Esophagus muscularis mucosa (tissue), 4 donors: Measurements from ENCODE around the gene GET4. TPM values are rescaled to one million over a fixed set of nuclear protein-coding genes. Genes with fewer than 3 reads are reported as not detected.

Experiments used
- DNase-seq: peaks from one replicate; pipeline ENCODE4 v3.0.0-alpha.2; 2017; ENCODE audit errors: extremely low spot score
- H3K27ac ChIP-seq, 4 donors: fragments of 200-600 bp; sonication (generic); replicated peaks in 1 of 4; 1 replicate in 3 of 4; 2 replicates in 1 of 4; pipeline ENCODE4 v1.5.1; 2016 to 2019; ENCODE audit warnings: mild to moderate bottlenecking in 1 of 4
- H3K27me3 ChIP-seq, 4 donors: fragments of 200-600 bp; sonication (generic); one replicate each; pipeline versions ENCODE4 v1.5.1 to v1.6.0; 2016 to 2019
- H3K36me3 ChIP-seq, 4 donors: fragments of 200-600 bp; sonication (generic); one replicate each; pipeline ENCODE4 v1.5.1; 2016 to 2019
- H3K4me1 ChIP-seq, 4 donors: fragments of 200-600 bp; sonication (generic); one replicate each; pipeline ENCODE4 v1.5.1; 2016 to 2019
- H3K4me3 ChIP-seq, 4 donors: fragments of 200-600 bp; sonication (generic); 1 replicate in 2 of 4; 2 replicates in 2 of 4; pipeline ENCODE4 v1.5.1; 2016 to 2019; ENCODE audit warnings: mild to moderate bottlenecking in 4 of 4, moderate library complexity in 1 of 4
- H3K9me3 ChIP-seq, 4 donors: fragments of 200-600 bp; sonication (generic); 1 replicate in 3 of 4; 2 replicates in 1 of 4; pipeline ENCODE4 v1.5.1; 2016 to 2019
- EP300 ChIP-seq: sonication (generic); formaldehyde crosslinking; IDR thresholded peaks from one replicate; pipeline ENCODE4 v1.6.1; 2017; ENCODE audit warnings: antibody characterized with exemption
- POLR2A ChIP-seq: fragments of 450-650 bp; IDR thresholded peaks from one replicate; pipeline ENCODE4 v1.6.1; 2017; ENCODE audit warnings: antibody characterized with exemption, moderate library complexity, mild to moderate bottlenecking, low read depth
- POLR2AphosphoS5 ChIP-seq, 2 donors: sonication (generic); formaldehyde crosslinking; IDR thresholded peaks; one replicate each; pipeline ENCODE4 v1.6.1; 2017; ENCODE audit warnings: antibody characterized with exemption in 2 of 2
- WGBS: methylation state at CpG from one replicate; pipeline ENCODE4 v1.1.5; 2018; 5-methylcytosine and 5-hydroxymethylcytosine counted together
- intact Hi-C: fragments of 100-400 bp; cut with DNase I; formaldehyde crosslinking; loops from one replicate; pipeline ENCODE4 v1.15.1; 2023
- total RNA-seq, 4 donors: library from RNA; depleted of rRNA; stranded (reverse); fragments of >200 nt; gene quantifications; one replicate each; pipeline versions ENCODE4 v1.1.0 to v1.2.1, GENCODE V29; 2016
- TF ChIP-seq, protein P1 (sequence below), 3 experiments: fragments of 200-600 bp in 2 of 3; fragments of 450-650 bp in 1 of 3; sonication (generic) in 2 of 3; IDR thresholded peaks; one replicate each; pipeline ENCODE4 v1.5.1; 2017 to 2019; ENCODE audit warnings: antibody characterized with exemption in 3 of 3, mild to moderate bottlenecking in 2 of 3, moderate library complexity in 1 of 3

Gene GET4
- total RNA-seq, 4 donors from 2014 or later: 24.7 to 41.3 (median 35.2) TPM

DNA sequence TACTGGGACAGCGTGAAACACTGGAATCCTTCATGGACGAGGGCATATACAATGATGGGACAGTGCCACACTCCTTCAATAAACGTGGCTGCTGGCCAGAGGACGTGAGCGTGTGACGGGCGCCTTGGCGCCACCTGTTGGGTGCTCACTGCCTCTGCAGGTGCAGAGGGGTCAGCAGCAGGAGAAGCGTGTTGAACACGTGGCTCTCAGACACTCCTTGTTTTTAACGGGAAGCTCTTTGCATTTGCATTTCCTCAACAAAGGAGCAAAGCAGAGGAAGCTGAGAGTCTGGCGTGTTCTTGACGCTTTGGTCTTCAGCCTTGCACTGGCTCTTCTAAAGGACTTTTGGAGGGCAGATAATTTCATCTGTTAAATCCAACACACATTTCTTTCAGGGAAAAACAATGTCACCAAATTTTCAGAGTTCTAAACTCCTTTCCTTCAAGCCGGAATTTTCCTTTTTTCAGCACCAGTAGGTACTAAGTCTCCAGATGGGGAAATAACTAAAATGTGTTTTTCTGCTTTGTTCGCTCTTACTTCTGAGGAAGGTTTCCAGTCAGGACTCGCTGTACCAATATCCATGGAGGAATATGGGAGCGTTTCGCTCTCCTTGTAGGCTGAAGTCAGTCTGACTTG, 2.9 kb upstream of the GET4 start:
- H3K4me3 ChIP-seq: no peak overlapping the region
- TF ChIP-seq EP300 (no peak), POLR2A (no peak), POLR2AphosphoS5 (IDR thresholded peaks at IDR 0.05) (peak; percentile 79 to 91)
- TF ChIP-seq, protein P1, sequence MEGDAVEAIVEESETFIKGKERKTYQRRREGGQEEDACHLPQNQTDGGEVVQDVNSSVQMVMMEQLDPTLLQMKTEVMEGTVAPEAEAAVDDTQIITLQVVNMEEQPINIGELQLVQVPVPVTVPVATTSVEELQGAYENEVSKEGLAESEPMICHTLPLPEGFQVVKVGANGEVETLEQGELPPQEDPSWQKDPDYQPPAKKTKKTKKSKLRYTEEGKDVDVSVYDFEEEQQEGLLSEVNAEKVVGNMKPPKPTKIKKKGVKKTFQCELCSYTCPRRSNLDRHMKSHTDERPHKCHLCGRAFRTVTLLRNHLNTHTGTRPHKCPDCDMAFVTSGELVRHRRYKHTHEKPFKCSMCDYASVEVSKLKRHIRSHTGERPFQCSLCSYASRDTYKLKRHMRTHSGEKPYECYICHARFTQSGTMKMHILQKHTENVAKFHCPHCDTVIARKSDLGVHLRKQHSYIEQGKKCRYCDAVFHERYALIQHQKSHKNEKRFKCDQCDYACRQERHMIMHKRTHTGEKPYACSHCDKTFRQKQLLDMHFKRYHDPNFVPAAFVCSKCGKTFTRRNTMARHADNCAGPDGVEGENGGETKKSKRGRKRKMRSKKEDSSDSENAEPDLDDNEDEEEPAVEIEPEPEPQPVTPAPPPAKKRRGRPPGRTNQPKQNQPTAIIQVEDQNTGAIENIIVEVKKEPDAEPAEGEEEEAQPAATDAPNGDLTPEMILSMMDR (IDR thresholded peaks at IDR 0.05): peak in 2 of 3 experiments; percentile 97 to 99
- 28% methylated on average over 18 of the region's 18 CpGs for whole genome bisulfite sequencing
- H3K27ac ChIP-seq: peak overlapping the region; percentile 85 to 92 (median 92)
- H3K36me3 ChIP-seq: peaks cover 15 to 65% (median 40%) of the 10 kb centered on the region in 4 donors
- no peaks in the 10 kb centered on the region for H3K27me3 ChIP-seq
- H3K9me3 ChIP-seq: no peaks in the 10 kb centered on the region
- H3K4me1 ChIP-seq: peaks cover 50 to 74% (median 67%) of the 10 kb centered on the region in 4 donors
- intact Hi-C loops: loop anchor here (2.0 to 5.0 kb wide), 2 partner anchors 36 to 87 kb away; no protein-coding TSS in a partner anchor
- DNase-seq: peak; percentile 95

DNA sequence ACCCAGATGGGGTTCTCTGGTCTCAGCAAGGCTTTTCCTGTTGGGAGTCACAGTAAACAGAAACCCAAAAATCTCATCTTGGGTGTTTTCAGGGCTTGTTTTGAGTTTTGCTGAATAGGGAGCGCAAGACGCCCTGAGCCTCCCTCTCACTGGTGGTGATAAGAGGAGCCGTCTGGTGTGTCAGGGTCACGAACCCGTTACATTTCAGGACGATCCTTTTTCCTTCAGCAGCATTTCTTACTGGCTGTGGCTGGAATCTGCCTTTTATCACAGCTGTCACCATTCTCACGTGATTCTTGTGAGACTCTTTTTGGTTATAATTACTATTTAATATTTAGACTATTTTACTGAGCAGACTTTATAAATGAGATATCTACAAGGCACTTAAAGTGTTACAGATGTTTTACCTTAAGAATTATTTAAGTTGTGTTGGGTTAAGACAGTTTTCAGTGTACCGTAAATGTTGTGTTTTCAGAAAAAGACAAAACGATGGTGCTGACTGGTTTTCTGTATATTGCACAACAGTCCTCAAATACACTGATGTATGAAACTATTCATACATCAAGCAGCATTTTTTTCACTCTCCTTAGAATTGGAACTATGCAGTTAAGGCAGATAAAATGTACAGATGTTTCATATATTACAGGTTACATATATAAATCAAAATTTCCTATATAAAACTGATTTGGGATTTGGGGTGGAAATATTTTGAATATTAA, 2.2 kb upstream of the GET4 start:
- TF ChIP-seq, protein P1 (IDR thresholded peaks at IDR 0.05): no peak
- no peak for TF ChIP-seq POLR2AphosphoS5 (IDR thresholded peaks at IDR 0.05)
- TF ChIP-seq POLR2A: no peak
- TF ChIP-seq EP300: no peak
- 58% methylated on average over 9 of the region's 9 CpGs for WGBS
- no peak overlapping the region for H3K4me3 ChIP-seq
- no peaks in the 10 kb centered on the region for H3K9me3 ChIP-seq
- H3K36me3 ChIP-seq: peaks cover 15 to 66% (median 44%) of the 10 kb centered on the region in 4 donors
- H3K27ac ChIP-seq: peak overlapping the region; percentile 85 to 92 (median 92)
- H3K4me1 ChIP-seq: peaks cover 55 to 75% (median 69%) of the 10 kb centered on the region in 4 donors
- no peaks in the 10 kb centered on the region for H3K27me3 ChIP-seq
- intact Hi-C loops: loop anchor here (5.0 kb wide), 1 partner anchor 37 kb away; no protein-coding TSS in a partner anchor
- DNase-seq: no peak

DNA sequence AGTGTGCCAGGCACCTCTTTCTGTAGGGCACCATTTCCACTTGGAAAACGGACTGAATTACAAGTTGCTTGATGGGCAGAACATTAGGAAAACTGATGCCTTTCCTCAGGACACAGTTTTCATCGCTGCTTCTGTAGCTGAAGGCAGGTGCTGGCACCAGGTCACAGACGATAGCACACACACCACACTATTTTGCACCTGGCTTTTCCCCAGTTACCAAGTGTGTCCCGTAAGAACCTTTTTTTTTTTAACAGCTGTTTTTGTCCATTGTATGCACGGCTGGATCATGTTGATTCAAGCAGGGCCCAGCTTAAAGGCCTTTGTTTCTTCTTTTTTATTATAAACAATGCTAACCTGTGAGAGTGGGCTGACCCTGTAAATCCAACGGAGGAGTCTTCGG, 1.3 kb upstream of the GET4 start:
- H3K4me1 ChIP-seq: peaks cover 58 to 77% (median 71%) of the 10 kb centered on the region in 4 donors
- 65% methylated on average over 7 of the region's 7 CpGs for WGBS
- H3K27me3 ChIP-seq: no peaks in the 10 kb centered on the region
- no peak for TF ChIP-seq EP300
- no peak for TF ChIP-seq POLR2AphosphoS5 (IDR thresholded peaks at IDR 0.05)
- TF ChIP-seq, protein P1 (IDR thresholded peaks at IDR 0.05): no peak
- TF ChIP-seq POLR2A: no peak
- H3K27ac ChIP-seq: peak overlapping the region; percentile 85 to 92 (median 92)
- H3K9me3 ChIP-seq: no peaks in the 10 kb centered on the region
- no peak overlapping the region for H3K4me3 ChIP-seq
- no peak for DNase-seq
- intact Hi-C loops: no loop called here
- H3K36me3 ChIP-seq: peaks cover 14 to 57% (median 36%) of the 10 kb centered on the region in 4 donors

DNA sequence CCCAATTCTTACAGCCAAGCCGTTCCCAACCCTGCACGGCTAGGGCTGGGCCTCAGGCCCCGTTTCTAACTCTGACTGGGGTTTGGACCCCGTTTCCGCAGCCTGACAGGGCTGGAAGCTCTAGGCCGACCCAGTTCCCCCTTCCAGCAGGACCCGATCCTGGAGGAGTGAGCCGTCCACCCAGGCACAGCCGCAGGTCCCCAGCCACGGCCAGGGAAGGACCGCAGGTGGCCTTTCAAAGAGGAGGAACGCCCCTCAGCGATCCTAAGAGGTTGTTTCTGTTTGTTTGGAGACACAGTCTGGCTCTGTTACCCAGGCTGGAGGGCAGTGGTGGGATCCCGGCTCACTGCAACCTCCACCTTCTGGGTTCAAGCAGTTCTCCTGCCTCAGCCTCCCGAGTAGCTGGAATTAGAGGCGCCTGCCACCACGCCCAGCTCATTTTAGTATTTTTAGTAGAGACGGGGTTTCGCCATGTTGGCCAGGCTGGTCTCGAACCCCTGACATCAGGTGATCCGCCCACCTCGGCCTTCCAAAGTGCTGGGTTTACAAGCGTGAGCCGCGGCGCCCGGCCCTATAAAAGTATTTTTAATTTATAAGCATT, 778 bp upstream of the GET4 start:
- Histone ChIP-seq H3K27me3 (no peaks in the 10 kb centered on the region), H3K4me3 (peak overlapping the region; percentile 48 to 86 (median 52)), H3K9me3 (no peaks in the 10 kb centered on the region), H3K36me3 (peaks cover 9 to 52% (median 31%) of the 10 kb centered on the region in 4 donors), H3K27ac (peak overlapping the region; percentile 85 to 92 (median 92)), H3K4me1 (peaks cover 61 to 82% (median 73%) of the 10 kb centered on the region in 4 donors)
- intact Hi-C loops: no loop called here
- TF ChIP-seq POLR2AphosphoS5 (IDR thresholded peaks at IDR 0.05) (no peak), POLR2A (no peak), EP300 (no peak)
- TF ChIP-seq, protein P1 (IDR thresholded peaks at IDR 0.05): no peak
- 69% methylated on average over 22 of the region's 27 CpGs for WGBS
- DNase-seq: no peak
